Adrenal gland (tissue), 12 donors: ENCODE measurements around the gene TMEM38A. TPM values are rescaled to one million over a fixed set of nuclear protein-coding genes. Genes with fewer than 3 reads are reported as not detected.

ENCODE experiments used
- DNase-seq, 7 donors: peaks; one replicate each; pipeline ENCODE4 v3.0.0-alpha.2; 2019 to 2020
- H3K27ac ChIP-seq, 5 donors: fragments of 200-600 bp; sonication (generic) in 4 of 5; 1 replicate in 3 of 5; 2 replicates in 2 of 5; pipeline versions ENCODE4 v1.5.1 to v1.8.0; 2016 to 2020; ENCODE audit warnings: mild to moderate bottlenecking in 1 of 5
- H3K27me3 ChIP-seq: fragments of 200-600 bp; 2 replicates; pipeline ENCODE4 v1.8.0; 2021
- H3K36me3 ChIP-seq, 2 donors: fragments of 200-600 bp; replicated peaks in 1 of 2; 1 replicate in 1 of 2; 2 replicates in 1 of 2; pipeline versions ENCODE4 v1.5.1 to v1.8.0; 2018 to 2022
- H3K4me1 ChIP-seq, 2 donors: fragments of 200-600 bp; replicated peaks in 1 of 2; 1 replicate in 1 of 2; 2 replicates in 1 of 2; pipeline versions ENCODE4 v1.5.1 to v1.8.0; 2018 to 2021
- H3K4me3 ChIP-seq, 4 donors: fragments of 200-600 bp; sonication (generic) in 3 of 4; one replicate each; pipeline ENCODE4 v1.5.1; 2016 to 2018
- H3K9me3 ChIP-seq, 3 donors: fragments of 200-600 bp; sonication (generic) in 1 of 3; replicated peaks in 1 of 3; 1 replicate in 2 of 3; 2 replicates in 1 of 3; pipeline versions ENCODE4 v1.5.1 to v1.8.0; 2016 to 2021
- POLR2A ChIP-seq, 2 donors: fragments of 450-650 bp; IDR thresholded peaks; one replicate each; pipeline ENCODE4 v1.6.1; 2017; ENCODE audit warnings: antibody characterized with exemption in 2 of 2, mild to moderate bottlenecking in 2 of 2, moderate library complexity in 1 of 2
- WGBS, 4 donors: extraction: QIAGEN DNeasy Blood & Tissue Kit in 2 of 4; methylation state at CpG; one replicate each; pipeline versions ENCODE4 v1.1.5 to v1.1.7; 2013 to 2017; 5-methylcytosine and 5-hydroxymethylcytosine counted together
- intact Hi-C, 2 donors: fragments of 100-400 bp; cut with DNase I; formaldehyde crosslinking; loops; one replicate each; pipeline versions ENCODE4 v1.14.1 to v1.15.0; 2022 to 2023
- polyA plus RNA-seq, 3 donors: library from polyadenylated mRNA; stranded (reverse); fragments of 200-250 nt in 2 of 3; fragments of 350-450 nt in 1 of 3; fragmentation: Illumina TruSeq in 1 of 3; extraction: RNeasy Lipid Tissue Mini Kit (QIAGEN cat#74804) in 1 of 3; gene quantifications; one replicate each; pipeline ENCODE4 v1.2.3, GENCODE V29; 2013 to 2014
- total RNA-seq, 9 donors: library from RNA; depleted of rRNA in 4 of 9; stranded (reverse); fragments of >200 nt in 4 of 9; fragments of 120-200 nt in 1 of 9; fragmentation: NEBNext Ultra II Directional in 1 of 9; extraction: Animal tissue kit (Norgen Biotek cat#: 25700) in 1 of 9; gene quantifications; one replicate each; pipeline versions ENCODE4 v1.1.0 to v1.2.4, GENCODE V29; 2013 to 2023
- TF ChIP-seq, protein P1 (sequence below), 6 experiments: fragments of 450-650 bp in 4 of 6; fragments of 200-600 bp in 2 of 6; sonication (generic) in 1 of 6; IDR thresholded peaks; 1 replicate in 5 of 6; 2 replicates in 1 of 6; pipeline versions ENCODE4 v1.5.1 to v1.8.0; 2016 to 2021; ENCODE audit warnings: antibody characterized with exemption in 6 of 6, mild to moderate bottlenecking in 2 of 6, moderate library complexity in 1 of 6
- donor health status: healthy with polysubstance abuse.
- donor health status: Bipolar disorder and iron deficiency.
- donor health status: DM: yes; HTN: yes; CAD: no.
- donor health status: DM: no; HTN: no; CAD: no.
- donor health status: DM: no; HTN: no; CAD: no.
- donor health status: DM: yes; HTN: yes; CAD: no.

TMEM38A gene
- total and polyA plus RNA-seq, 12 donors, result 2.2 to 10.4 (median 5.9) TPM

DNA sequence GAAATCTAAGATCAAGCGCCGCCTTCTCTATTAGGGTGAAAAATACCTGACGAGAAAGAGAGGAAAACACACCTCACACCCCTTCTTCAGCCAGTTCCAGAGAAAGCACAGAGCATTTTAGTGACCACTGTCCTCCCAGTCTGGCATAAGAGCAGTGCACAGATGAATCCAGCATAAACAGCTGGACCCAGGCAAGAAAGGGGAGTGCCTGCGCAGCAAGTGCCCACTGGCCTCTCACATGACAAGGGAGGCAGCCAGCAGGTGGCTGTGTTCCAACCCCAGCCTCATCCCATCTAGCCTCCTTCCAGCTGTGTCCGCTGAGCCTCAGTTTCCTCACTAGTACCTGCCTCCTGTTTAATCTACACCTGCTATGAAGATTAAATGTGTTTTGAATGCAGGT lies 40.9 kb upstream of the TMEM38A start:
- peaks cover 27 to 33% of the 10 kb centered on the region in 2 donors for H3K4me1 ChIP-seq
- no peak for DNase-seq
- no peak overlapping the region for H3K27ac ChIP-seq
- H3K9me3 ChIP-seq, result no peaks in the 10 kb centered on the region
- no peaks in the 10 kb centered on the region for H3K36me3 ChIP-seq
- H3K4me3 ChIP-seq, result no peak overlapping the region
- WGBS, 4 donors, result 83 to 95% (median 91%) methylated on average over 4 to 5 of the region's 5 CpGs
- intact Hi-C loops, result loop anchor here (5.0 to 10.0 kb wide), 2 partner anchors 43 to 45 kb away; partner anchors contain the start of gene SLC35E1 (in 1 of the 2)
- TF ChIP-seq POLR2A (IDR thresholded peaks at IDR 0.05), result no peak
- TF ChIP-seq, protein P1, sequence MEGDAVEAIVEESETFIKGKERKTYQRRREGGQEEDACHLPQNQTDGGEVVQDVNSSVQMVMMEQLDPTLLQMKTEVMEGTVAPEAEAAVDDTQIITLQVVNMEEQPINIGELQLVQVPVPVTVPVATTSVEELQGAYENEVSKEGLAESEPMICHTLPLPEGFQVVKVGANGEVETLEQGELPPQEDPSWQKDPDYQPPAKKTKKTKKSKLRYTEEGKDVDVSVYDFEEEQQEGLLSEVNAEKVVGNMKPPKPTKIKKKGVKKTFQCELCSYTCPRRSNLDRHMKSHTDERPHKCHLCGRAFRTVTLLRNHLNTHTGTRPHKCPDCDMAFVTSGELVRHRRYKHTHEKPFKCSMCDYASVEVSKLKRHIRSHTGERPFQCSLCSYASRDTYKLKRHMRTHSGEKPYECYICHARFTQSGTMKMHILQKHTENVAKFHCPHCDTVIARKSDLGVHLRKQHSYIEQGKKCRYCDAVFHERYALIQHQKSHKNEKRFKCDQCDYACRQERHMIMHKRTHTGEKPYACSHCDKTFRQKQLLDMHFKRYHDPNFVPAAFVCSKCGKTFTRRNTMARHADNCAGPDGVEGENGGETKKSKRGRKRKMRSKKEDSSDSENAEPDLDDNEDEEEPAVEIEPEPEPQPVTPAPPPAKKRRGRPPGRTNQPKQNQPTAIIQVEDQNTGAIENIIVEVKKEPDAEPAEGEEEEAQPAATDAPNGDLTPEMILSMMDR (IDR thresholded peaks at IDR 0.05), result no peak
- no peaks in the 10 kb centered on the region for H3K27me3 ChIP-seq

DNA sequence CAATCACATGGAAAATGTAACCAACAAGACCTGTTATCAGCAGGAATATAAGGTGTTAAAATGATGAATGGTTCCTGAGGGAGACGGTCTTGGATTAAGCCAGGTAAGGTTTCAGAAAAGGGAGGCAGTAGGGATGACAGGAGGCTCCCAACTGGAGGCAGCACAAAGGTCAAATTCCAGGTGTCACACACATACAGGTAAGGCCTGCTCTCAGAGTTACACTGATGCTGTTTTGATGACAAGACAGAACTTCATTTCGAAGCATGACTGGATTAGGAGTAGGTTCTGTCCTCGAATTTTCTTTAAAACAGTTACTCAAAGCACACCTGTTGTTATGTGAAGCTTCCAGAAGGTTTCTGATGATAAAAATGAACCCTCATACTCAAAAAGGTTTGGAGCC lies 40.4 kb upstream of the TMEM38A start:
- H3K36me3 ChIP-seq, result no peaks in the 10 kb centered on the region
- TF ChIP-seq, protein P1 (IDR thresholded peaks at IDR 0.05), result no peak
- TF ChIP-seq POLR2A (IDR thresholded peaks at IDR 0.05), result no peak
- no peak overlapping the region for H3K27ac ChIP-seq
- DNase-seq, result no peak
- H3K9me3 ChIP-seq, result no peaks in the 10 kb centered on the region
- H3K4me1 ChIP-seq, result peaks cover 28 to 38% of the 10 kb centered on the region in 2 donors
- intact Hi-C loops, result loop anchor here (5.0 to 10.0 kb wide), 2 partner anchors 43 to 46 kb away; partner anchors contain the start of gene SLC35E1 (in 1 of the 2)
- no peaks in the 10 kb centered on the region for H3K27me3 ChIP-seq
- WGBS, 4 donors, result 76 to 80% (median 79%) methylated on average over 3 of the region's 3 CpGs
- no peak overlapping the region for H3K4me3 ChIP-seq

DNA sequence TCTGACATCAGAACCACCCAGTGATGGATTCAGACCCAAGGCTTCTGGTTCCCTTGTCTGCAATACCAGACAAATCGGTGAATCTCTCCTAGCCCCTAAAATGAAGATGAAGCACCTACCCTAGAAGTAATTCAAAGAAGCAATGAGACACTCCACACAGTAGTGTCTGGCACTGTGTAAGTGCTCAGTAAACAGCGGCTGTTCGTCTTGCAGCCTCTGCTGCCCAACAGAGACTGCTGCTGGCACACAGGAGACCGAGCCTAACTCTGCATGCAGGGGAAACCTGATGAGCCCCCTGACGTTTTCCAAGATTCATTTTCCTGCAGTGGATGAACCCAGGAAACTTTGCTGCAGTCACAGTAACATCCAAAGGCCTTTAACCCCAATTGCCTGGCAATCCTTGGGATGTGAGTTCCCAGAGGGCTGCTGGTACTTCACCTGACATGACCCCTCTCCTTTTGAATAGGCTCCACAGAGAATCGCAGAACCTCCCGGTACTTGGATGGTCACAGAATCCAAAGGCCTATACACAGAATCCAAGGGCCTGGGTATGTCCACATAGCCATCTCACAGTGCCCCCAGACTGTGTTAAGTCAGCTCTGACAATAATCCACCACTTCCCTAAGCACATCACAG lies 39.7 kb upstream of the TMEM38A start:
- 65 to 75% (median 69%) methylated on average over 7 of the region's 7 CpGs for WGBS, 4 donors
- H3K36me3 ChIP-seq, result no peaks in the 10 kb centered on the region
- no peak overlapping the region for H3K4me3 ChIP-seq
- no peaks in the 10 kb centered on the region for H3K9me3 ChIP-seq
- DNase-seq, result no peak
- no peaks in the 10 kb centered on the region for H3K27me3 ChIP-seq
- TF ChIP-seq, protein P1 (IDR thresholded peaks at IDR 0.05), result no peak
- no peak for TF ChIP-seq POLR2A (IDR thresholded peaks at IDR 0.05)
- H3K27ac ChIP-seq, result no peak overlapping the region
- intact Hi-C loops, result loop anchor here (5.0 to 10.0 kb wide), 2 partner anchors 44 to 46 kb away; partner anchors contain the start of gene SLC35E1 (in 1 of the 2)
- peaks cover 29 to 44% of the 10 kb centered on the region in 2 donors for H3K4me1 ChIP-seq

DNA sequence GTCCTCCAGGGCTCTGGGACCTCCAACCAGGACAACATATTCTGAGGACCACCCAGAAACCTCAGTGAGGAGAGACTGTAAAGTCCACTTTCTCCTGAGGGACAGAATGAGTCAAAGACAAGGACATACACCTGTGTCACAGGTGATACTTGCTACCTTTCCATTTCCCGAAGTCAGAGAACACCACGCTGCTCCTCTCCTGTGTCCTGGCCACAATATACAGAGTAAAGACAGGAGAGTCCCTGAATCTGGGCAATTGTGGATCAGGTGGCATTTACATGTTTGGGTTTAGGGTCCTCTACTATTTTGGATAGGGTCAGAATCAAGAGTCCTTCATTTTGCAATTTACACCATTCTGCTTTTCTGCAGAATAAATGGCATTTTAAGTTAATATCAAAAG lies 37.9 kb upstream of the TMEM38A start:
- no peak overlapping the region for H3K27ac ChIP-seq
- DNase-seq, result no peak
- WGBS, 4 donors, result 81 to 91% (median 84%) methylated on average over 2 of the region's 2 CpGs
- H3K9me3 ChIP-seq, result no peaks in the 10 kb centered on the region
- no peaks in the 10 kb centered on the region for H3K27me3 ChIP-seq
- H3K4me3 ChIP-seq, result no peak overlapping the region
- TF ChIP-seq, protein P1 (IDR thresholded peaks at IDR 0.05), result no peak
- no peak for TF ChIP-seq POLR2A (IDR thresholded peaks at IDR 0.05)
- intact Hi-C loops, result loop anchor here (5.0 to 10.0 kb wide), 2 partner anchors 46 to 48 kb away; partner anchors contain the start of gene SLC35E1 (in 1 of the 2)
- H3K36me3 ChIP-seq, result no peaks in the 10 kb centered on the region
- peaks cover 33 to 54% of the 10 kb centered on the region in 2 donors for H3K4me1 ChIP-seq
